Cerebellar nuclear complex (tissue), 1 donor: ENCODE results near the gene HSPB9.
"Not testable (repeated sequence)": the region's sequence is repeated elsewhere in the genome, so short reads cannot be mapped to it uniquely, and the experiment has no call there.

Experiments used
- DNase-seq, 2 experiments: peaks; one replicate each; lab custom pipeline; 2025; lab: John Stamatoyannopoulos, UW

HSPB9 gene

GRCh38 chr17:42143138-42143537, 20.5 kb downstream of the HSPB9 start:
- DNase-seq, result not testable (repeated sequence)

- no peak for DNase-seq
Measured at GRCh38 chr17:42146911-42147607, 24.5 kb downstream of the HSPB9 start.

- no peak for DNase-seq
Measured at GRCh38 chr17:42153919-42154742, 31.5 kb downstream of the HSPB9 start.

- no peak for DNase-seq
Measured at GRCh38 chr17:42155614-42156045, 33.0 kb downstream of the HSPB9 start.

GRCh38 chr17:42159796-42160530, 37.4 kb downstream of the HSPB9 start:
- DNase-seq, result no peak

- no peak for DNase-seq
Measured at GRCh38 chr17:42160531-42160910, 37.9 kb downstream of the HSPB9 start.

GRCh38 chr17:42163113-42163512, 40.5 kb downstream of the HSPB9 start:
- no peak for DNase-seq

- DNase-seq, result no peak
Measured at GRCh38 chr17:42163696-42164407, 41.2 kb downstream of the HSPB9 start.

GRCh38 chr17:42165751-42166150, 43.1 kb downstream of the HSPB9 start:
- DNase-seq, result no peak

- no peak for DNase-seq
Measured at GRCh38 chr17:42166196-42166763, 43.7 kb downstream of the HSPB9 start.

- no peak for DNase-seq
Measured at GRCh38 chr17:42167807-42168206, 45.2 kb downstream of the HSPB9 start.

- no peak for DNase-seq
Measured at GRCh38 chr17:42169351-42169750, 46.7 kb downstream of the HSPB9 start.

- DNase-seq, result no peak
Measured at GRCh38 chr17:42171831-42172230, 49.2 kb downstream of the HSPB9 start.
